ES-I3 (cell line): ENCODE results near the gene CNN3.

Experiments used
- H3K36me3 ChIP-seq: 2 replicates; pipeline ENCODE4 v1.6.1; 2013; ENCODE audit warnings: mild to moderate bottlenecking, low read length, control low read depth, moderate library complexity; ENCODE audit not compliant: insufficient read depth
- H3K4me1 ChIP-seq: 2 replicates; pipeline ENCODE4 v1.6.1; 2013; ENCODE audit warnings: mild to moderate bottlenecking, control low read depth, low read length; ENCODE audit not compliant: insufficient read depth
- H3K9ac ChIP-seq: 2 replicates; pipeline ENCODE4 v1.6.1; 2013; ENCODE audit warnings: low read depth, mild to moderate bottlenecking, low read length, moderate library complexity
- H3K9me3 ChIP-seq: 2 replicates; pipeline ENCODE4 v1.6.1; 2013; ENCODE audit warnings: mild to moderate bottlenecking, low read length, moderate library complexity; ENCODE audit not compliant: control insufficient read depth, insufficient read depth

Gene CNN3

GRCh38 chr1:94854458-94855306 is 72.2 kb downstream of the CNN3 start:
- H3K4me1 ChIP-seq, result peaks cover 9% of the 10 kb centered on the region; the same call in 1 of the 2 replicates
- H3K9ac ChIP-seq, result peak overlapping the region; percentile 50; the same call in 1 of the 2 replicates
- H3K36me3 ChIP-seq, result no peaks in the 10 kb centered on the region
- H3K9me3 ChIP-seq, result no peaks in the 10 kb centered on the region

GRCh38 chr1:94852788-94853187 is 74.1 kb downstream of the CNN3 start:
- Histone ChIP-seq H3K4me1 (peaks cover 9% of the 10 kb centered on the region; the same call in 1 of the 2 replicates), H3K9me3 (no peaks in the 10 kb centered on the region), H3K36me3 (no peaks in the 10 kb centered on the region), H3K9ac (no peak overlapping the region)

- Histone ChIP-seq H3K9me3 (no peaks in the 10 kb centered on the region), H3K9ac (no peak overlapping the region), H3K36me3 (no peaks in the 10 kb centered on the region), H3K4me1 (peaks cover 9% of the 10 kb centered on the region; the same call in 1 of the 2 replicates)
Observed at GRCh38 chr1:94851571-94851970, 75.3 kb downstream of the CNN3 start.
